ENCODE results near the gene MATK. TPM values are rescaled to one million over a fixed set of nuclear protein-coding genes. Genes with fewer than 3 reads are reported as not detected.

The MATK gene
- total RNA-seq, 2 donors from 2014 or later: 0.66 to 1.2 TPM

GRCh38 chr19:3771000-3771905, 14.9 kb downstream of the MATK start:
- no peak overlapping the region for H3K27ac ChIP-seq
- intact Hi-C loops (cut with DNase I): no loop called here
- H3K9ac ChIP-seq (ENCODE audit: low read depth in 2 of 2, low read length in 2 of 2): no peak overlapping the region

GRCh38 chr19:3770136-3770999, 15.8 kb downstream of the MATK start:
- DNase-seq: no peak
- no peak for TF ChIP-seq CTCF (IDR thresholded peaks at IDR 0.05)
- no peaks in the 10 kb centered on the region for H3K9me3 ChIP-seq

More at GRCh38 chr19:3771000-3771905, 14.9 kb downstream of the MATK start:
- DNase-seq: no peak
- no peak overlapping the region for H3K4me3 ChIP-seq
- H3K36me3 ChIP-seq: no peaks in the 10 kb centered on the region
- H3K27me3 ChIP-seq: no peaks in the 10 kb centered on the region
- no peaks in the 10 kb centered on the region for H3K9me3 ChIP-seq
- TF ChIP-seq CTCF (IDR thresholded peaks at IDR 0.05): no peak
- no peaks in the 10 kb centered on the region for H3K4me1 ChIP-seq

GRCh38 chr19:3769494-3769893, 16.7 kb downstream of the MATK start:
- H3K9ac ChIP-seq (ENCODE audit: low read depth in 2 of 2, low read length in 2 of 2): peak overlapping the region in 1 of 2 donors; percentile 12
- TF ChIP-seq CTCF (IDR thresholded peaks at IDR 0.05): no peak
- H3K27ac ChIP-seq: no peak overlapping the region
- H3K36me3 ChIP-seq: no peaks in the 10 kb centered on the region
- no peaks in the 10 kb centered on the region for H3K4me1 ChIP-seq
- H3K4me3 ChIP-seq: no peak overlapping the region
- intact Hi-C loops (cut with DNase I): loop anchor here (10.0 kb wide), 1 partner anchor 45 kb away; no protein-coding TSS in a partner anchor
- no peaks in the 10 kb centered on the region for H3K27me3 ChIP-seq
- H3K9me3 ChIP-seq: no peaks in the 10 kb centered on the region
- no peak for DNase-seq

More at GRCh38 chr19:3770136-3770999, 15.8 kb downstream of the MATK start:
- intact Hi-C loops (cut with DNase I): no loop called here
- H3K4me1 ChIP-seq: no peaks in the 10 kb centered on the region
- H3K9ac ChIP-seq (ENCODE audit: low read depth in 2 of 2, low read length in 2 of 2): no peak overlapping the region
- H3K27me3 ChIP-seq: no peaks in the 10 kb centered on the region
- H3K36me3 ChIP-seq: no peaks in the 10 kb centered on the region
- H3K4me3 ChIP-seq: no peak overlapping the region
- H3K27ac ChIP-seq: no peak overlapping the region

GRCh38 chr19:3768748-3769099, 17.5 kb downstream of the MATK start:
- DNase-seq: no peak
- intact Hi-C loops (cut with DNase I): loop anchor here (10.0 kb wide), 1 partner anchor 46 kb away; no protein-coding TSS in a partner anchor
- TF ChIP-seq CTCF (IDR thresholded peaks at IDR 0.05): no peak
- H3K36me3 ChIP-seq: no peaks in the 10 kb centered on the region
- no peaks in the 10 kb centered on the region for H3K9me3 ChIP-seq
- no peaks in the 10 kb centered on the region for H3K27me3 ChIP-seq
- no peak overlapping the region for H3K9ac ChIP-seq (ENCODE audit: low read depth in 2 of 2, low read length in 2 of 2)
- H3K27ac ChIP-seq: no peak overlapping the region
- H3K4me1 ChIP-seq: no peaks in the 10 kb centered on the region
- H3K4me3 ChIP-seq: no peak overlapping the region

- Histone ChIP-seq H3K9ac (ENCODE audit: low read depth in 2 of 2, low read length in 2 of 2) (no peak overlapping the region), H3K4me1 (no peaks in the 10 kb centered on the region), H3K9me3 (no peaks in the 10 kb centered on the region), H3K36me3 (no peaks in the 10 kb centered on the region), H3K4me3 (no peak overlapping the region), H3K27ac (no peak overlapping the region), H3K27me3 (no peaks in the 10 kb centered on the region)
- intact Hi-C loops (cut with DNase I): loop anchor here (10.0 kb wide), 1 partner anchor 47 kb away; no protein-coding TSS in a partner anchor
- no peak for DNase-seq
- no peak for TF ChIP-seq CTCF (IDR thresholded peaks at IDR 0.05)
Measured at GRCh38 chr19:3768015-3768747, 18.0 kb downstream of the MATK start.
